Smooth muscle cell (in vitro differentiated cells): ENCODE measurements around the gene TEAD4. TPM values are rescaled to one million over a fixed set of nuclear protein-coding genes. Genes with fewer than 3 reads are reported as not detected.

ENCODE experiments used
- DNase-seq: peaks from one replicate; lab custom pipeline; 2025; ENCODE audit not compliant: unreplicated experiment; lab: John Stamatoyannopoulos, UW
- H2AFZ ChIP-seq: fragments of 200-600 bp; sonication (generic); 2 replicates; pipeline ENCODE4 v1.6.0; 2016; ENCODE audit warnings: antibody characterized with exemption, low read depth, mild to moderate bottlenecking
- H3F3A ChIP-seq: fragments of 200-600 bp; sonication (generic); 2 replicates; pipeline ENCODE4 v1.6.0; 2017; ENCODE audit warnings: antibody characterized with exemption, low read depth
- H3K27ac ChIP-seq: fragments of 200-600 bp; sonication (generic); 2 replicates; pipeline ENCODE4 v1.5.1; 2016; ENCODE audit warnings: low read depth, mild to moderate bottlenecking
- H3K27me3 ChIP-seq: fragments of 200-600 bp; sonication (generic); 2 replicates; pipeline ENCODE4 v1.6.1; 2016; ENCODE audit warnings: low read depth, mild to moderate bottlenecking
- H3K36me3 ChIP-seq: fragments of 200-600 bp; sonication (generic); 2 replicates; pipeline ENCODE4 v1.5.1; 2016; ENCODE audit warnings: low read depth
- H3K4me1 ChIP-seq: fragments of 200-600 bp; sonication (generic); 2 replicates; pipeline ENCODE4 v1.5.1; 2016; ENCODE audit warnings: low read depth
- H3K4me2 ChIP-seq: fragments of 200-600 bp; sonication (generic); 2 replicates; pipeline ENCODE4 v1.6.0; 2016; ENCODE audit warnings: mild to moderate bottlenecking
- H3K4me3 ChIP-seq: fragments of 200-600 bp; sonication (generic); 2 replicates; pipeline ENCODE4 v1.5.1; 2016; ENCODE audit warnings: mild to moderate bottlenecking
- H3K79me2 ChIP-seq: fragments of 200-600 bp; sonication (generic); 2 replicates; pipeline ENCODE4 v1.6.0; 2016; ENCODE audit warnings: low read depth, mild to moderate bottlenecking
- H3K9ac ChIP-seq: fragments of 200-600 bp; sonication (generic); 2 replicates; pipeline ENCODE4 v1.6.0; 2016; ENCODE audit warnings: low read depth
- H3K9me3 ChIP-seq: fragments of 200-600 bp; sonication (generic); replicated peaks from 2 replicates; pipeline ENCODE4 v1.5.1; 2016; ENCODE audit warnings: low read depth
- H4K20me1 ChIP-seq: fragments of 200-600 bp; sonication (generic); 2 replicates; pipeline ENCODE4 v1.6.0; 2016; ENCODE audit warnings: low read depth
- WGBS: methylation state at CpG from one replicate; pipeline ENCODE4 v1.1.7; 2016; ENCODE audit warnings: low lambda C conversion rate; 5-methylcytosine and 5-hydroxymethylcytosine counted together
- polyA plus RNA-seq: library from polyadenylated mRNA; unstranded; fragments of >200 nt; fragmentation: Nextera tagmentation; extraction: Ambion mirVana; gene quantifications from 2 replicates; pipeline ENCODE4 v1.2.1, GENCODE V29; 2016
- total RNA-seq: library from RNA; depleted of rRNA; stranded (reverse); fragments of >200 nt; gene quantifications from 2 replicates; pipeline ENCODE4 v1.2.3, GENCODE V29; 2014
- TF ChIP-seq, protein P1 (sequence below): fragments of 200-600 bp; sonication (generic); IDR thresholded peaks from 2 replicates; pipeline ENCODE4 v1.5.1; 2017; ENCODE audit warnings: borderline replicate concordance, mild to moderate bottlenecking, antibody characterized with exemption; ENCODE audit not compliant: insufficient read depth, poor library complexity, severe bottlenecking

The TEAD4 gene
- total and polyA plus RNA-seq, 2 experiments from 2014 or later = 12.0 to 14.3 TPM

GRCh38 chr12:3032770-3033538, 73.8 kb downstream of the TEAD4 start:
- Histone ChIP-seq H3K79me2 (no peaks in the 10 kb centered on the region), H3K9ac (no peak overlapping the region), H2AFZ (no peak overlapping the region), H4K20me1 (no peaks in the 10 kb centered on the region), H3K27ac (no peak overlapping the region), H3K27me3 (no peaks in the 10 kb centered on the region), H3F3A (no peaks in the 10 kb centered on the region), H3K4me3 (no peak overlapping the region), H3K36me3 (no peaks in the 10 kb centered on the region), H3K4me2 (no peak overlapping the region), H3K4me1 (peaks cover 4% of the 10 kb centered on the region), H3K9me3 (no peaks in the 10 kb centered on the region)
- no peak for DNase-seq
- WGBS = 90% methylated on average over 27 of the region's 27 CpGs
- TF ChIP-seq, protein P1, sequence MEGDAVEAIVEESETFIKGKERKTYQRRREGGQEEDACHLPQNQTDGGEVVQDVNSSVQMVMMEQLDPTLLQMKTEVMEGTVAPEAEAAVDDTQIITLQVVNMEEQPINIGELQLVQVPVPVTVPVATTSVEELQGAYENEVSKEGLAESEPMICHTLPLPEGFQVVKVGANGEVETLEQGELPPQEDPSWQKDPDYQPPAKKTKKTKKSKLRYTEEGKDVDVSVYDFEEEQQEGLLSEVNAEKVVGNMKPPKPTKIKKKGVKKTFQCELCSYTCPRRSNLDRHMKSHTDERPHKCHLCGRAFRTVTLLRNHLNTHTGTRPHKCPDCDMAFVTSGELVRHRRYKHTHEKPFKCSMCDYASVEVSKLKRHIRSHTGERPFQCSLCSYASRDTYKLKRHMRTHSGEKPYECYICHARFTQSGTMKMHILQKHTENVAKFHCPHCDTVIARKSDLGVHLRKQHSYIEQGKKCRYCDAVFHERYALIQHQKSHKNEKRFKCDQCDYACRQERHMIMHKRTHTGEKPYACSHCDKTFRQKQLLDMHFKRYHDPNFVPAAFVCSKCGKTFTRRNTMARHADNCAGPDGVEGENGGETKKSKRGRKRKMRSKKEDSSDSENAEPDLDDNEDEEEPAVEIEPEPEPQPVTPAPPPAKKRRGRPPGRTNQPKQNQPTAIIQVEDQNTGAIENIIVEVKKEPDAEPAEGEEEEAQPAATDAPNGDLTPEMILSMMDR = no peak

DNA sequence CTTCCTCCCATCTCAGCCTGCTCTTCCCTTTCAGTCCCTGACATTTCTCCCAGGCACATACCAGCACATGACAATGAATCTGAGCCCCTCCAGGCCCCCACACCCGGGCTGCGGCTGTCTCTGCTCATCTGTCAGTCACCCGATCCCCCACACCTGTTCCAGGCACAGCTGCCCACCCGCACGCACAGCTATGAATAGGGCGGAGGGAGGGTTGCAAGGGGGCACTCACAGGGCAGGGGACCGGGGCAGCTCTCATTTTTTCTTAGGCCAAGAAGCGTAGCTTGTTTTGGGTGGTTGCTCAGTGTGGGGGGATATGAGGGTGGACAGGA, 74.3 kb downstream of the TEAD4 start:
- Histone ChIP-seq H4K20me1 (no peaks in the 10 kb centered on the region), H3K9ac (no peak overlapping the region), H3K4me2 (no peak overlapping the region), H3K4me1 (peaks cover 4% of the 10 kb centered on the region), H3K27me3 (no peaks in the 10 kb centered on the region), H3K9me3 (no peaks in the 10 kb centered on the region), H3K27ac (no peak overlapping the region), H3K36me3 (no peaks in the 10 kb centered on the region), H2AFZ (no peak overlapping the region), H3K4me3 (no peak overlapping the region), H3K79me2 (no peaks in the 10 kb centered on the region), H3F3A (no peaks in the 10 kb centered on the region)
- 83% methylated on average over 8 of the region's 8 CpGs for WGBS
- no peak for DNase-seq
- TF ChIP-seq, protein P1 = no peak

DNA sequence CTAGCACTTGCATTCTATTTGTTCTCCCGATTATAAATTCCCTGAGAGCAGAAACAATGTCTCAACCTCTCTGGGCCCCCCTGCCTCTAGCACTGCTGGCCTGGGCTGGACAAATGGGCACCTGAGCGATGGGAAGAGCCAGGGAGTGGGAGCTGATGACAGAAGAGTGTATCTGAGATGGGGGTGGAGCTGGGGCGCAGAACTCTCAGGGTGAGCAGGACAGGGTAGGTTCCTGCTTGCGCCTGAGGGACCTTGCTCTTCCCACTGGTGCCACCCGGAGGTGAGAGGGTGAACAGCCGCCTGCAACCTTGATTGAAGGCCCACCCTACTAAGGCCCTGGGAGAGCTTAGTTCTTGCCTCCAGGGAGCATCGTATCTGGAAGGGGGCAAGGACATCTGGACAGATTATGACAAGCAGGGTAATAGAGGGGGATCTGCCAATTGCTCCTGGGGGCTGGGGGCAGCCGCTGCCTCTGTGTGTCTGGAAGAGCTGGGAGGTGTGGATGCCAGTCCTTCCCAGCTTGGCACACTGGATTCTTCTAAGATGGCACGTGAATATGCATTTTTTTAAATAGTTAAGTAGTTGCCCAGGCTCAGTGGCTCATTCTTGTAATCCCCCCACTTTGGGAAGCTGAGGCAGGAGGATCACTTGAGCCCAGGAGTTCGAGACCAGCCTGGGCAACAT, 75.0 kb downstream of the TEAD4 start:
- no peak overlapping the region for H3K4me2 ChIP-seq
- WGBS = 61% methylated on average over 10 of the region's 10 CpGs

More for the DNA sequence above, 75.0 kb downstream of the TEAD4 start:
- Histone ChIP-seq H3F3A (no peaks in the 10 kb centered on the region), H2AFZ (no peak overlapping the region), H3K79me2 (no peaks in the 10 kb centered on the region), H3K4me1 (peaks cover 4% of the 10 kb centered on the region), H3K27me3 (no peaks in the 10 kb centered on the region), H4K20me1 (no peaks in the 10 kb centered on the region), H3K4me3 (no peak overlapping the region), H3K27ac (no peak overlapping the region), H3K9me3 (no peaks in the 10 kb centered on the region), H3K9ac (no peak overlapping the region), H3K36me3 (no peaks in the 10 kb centered on the region)
- TF ChIP-seq, protein P1 = peak; percentile 66
- DNase-seq = peak; percentile 14
